Stimulated activated CD8-positive, alpha-beta memory T cell treated with anti-CD3 and anti-CD28 coated beads, Interleukin-2, amount 100 ng/mL, for 1 hour (primary cell): ENCODE results near the gene NUAK1.

Experiments
- DNase-seq, 2 donors: peaks; one replicate each; pipeline ENCODE4 v3.0.0-alpha.2; 2020; ENCODE audit warnings: low read depth in 2 of 2

Gene NUAK1

GRCh38 chr12:106063826-106064720, 74.7 kb downstream of the NUAK1 start:
- DNase-seq, result no peak

GRCh38 chr12:106062693-106063092, 76.1 kb downstream of the NUAK1 start:
- no peak for DNase-seq

DNA sequence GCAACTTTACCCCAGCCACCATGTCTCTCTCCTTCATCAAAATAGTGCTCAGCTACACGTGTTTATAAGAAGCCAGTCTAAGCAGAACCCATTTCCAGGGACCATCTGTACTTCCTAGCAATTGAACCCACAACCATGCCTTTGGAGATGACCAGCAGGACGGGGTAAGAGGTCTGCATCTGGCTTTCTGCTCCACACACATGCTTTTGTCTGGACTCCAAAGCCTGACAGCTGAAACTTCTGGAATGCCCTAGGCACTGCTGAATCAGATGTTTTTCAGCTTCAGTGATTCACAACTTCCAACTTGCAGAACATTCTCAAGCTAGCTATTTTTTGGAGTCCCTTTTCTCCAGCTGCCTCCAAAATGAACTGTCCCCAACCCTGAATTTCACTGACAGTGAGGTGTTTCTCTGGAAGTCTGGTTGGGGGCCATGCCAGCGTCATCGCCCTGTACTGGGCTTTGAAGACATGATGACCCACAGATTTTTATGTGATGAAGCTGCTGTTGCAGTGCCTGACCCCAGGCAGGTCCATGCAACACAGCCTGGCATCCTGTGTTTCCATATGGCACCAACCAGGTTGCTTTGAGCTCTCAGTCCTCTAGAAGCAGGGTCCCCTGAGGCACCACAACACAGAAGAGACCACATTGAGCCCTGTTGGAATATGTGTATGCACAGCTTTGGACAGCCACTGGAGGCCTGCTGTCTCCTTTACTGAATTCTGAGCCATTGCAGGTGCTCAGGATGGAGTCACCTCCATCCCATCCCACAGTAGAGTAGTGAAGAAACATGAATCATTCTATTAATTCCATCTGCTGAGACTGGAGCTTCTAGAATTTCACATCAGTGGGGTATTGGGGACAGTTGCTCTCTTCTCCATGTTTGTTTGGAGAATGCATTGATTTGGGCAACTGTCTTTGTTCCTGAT, 80.2 kb downstream of the NUAK1 start:
- DNase-seq, result no peak

- no peak for DNase-seq
Observed at GRCh38 chr12:106054049-106054448, 84.7 kb downstream of the NUAK1 start.

- DNase-seq, result no peak
Observed at GRCh38 chr12:106051853-106052531, 86.8 kb downstream of the NUAK1 start.

- no peak for DNase-seq
Observed at GRCh38 chr12:106049546-106049945, 89.2 kb downstream of the NUAK1 start.

DNA sequence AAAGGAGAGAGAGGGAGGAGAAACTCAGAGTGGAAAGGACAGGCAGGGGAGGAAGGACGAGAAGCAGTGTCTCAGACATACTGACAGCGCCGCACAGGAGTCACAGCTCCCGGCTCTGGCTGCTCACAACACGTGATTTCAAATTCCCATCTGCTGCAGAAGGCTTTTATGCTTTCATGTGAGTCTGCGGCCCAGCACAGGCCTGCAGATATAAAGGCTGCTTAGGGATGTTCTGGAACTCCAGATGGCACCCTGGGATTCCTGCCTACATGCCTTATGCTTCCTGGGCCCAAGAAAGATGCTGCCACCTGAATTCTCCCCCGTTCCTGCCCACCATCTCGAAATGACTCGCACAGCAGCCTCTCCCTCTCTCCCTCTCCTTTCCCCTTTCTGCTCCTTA, 89.6 kb downstream of the NUAK1 start:
- DNase-seq, result no peak

- no peak for DNase-seq
Observed at GRCh38 chr12:106048676-106049075, 90.1 kb downstream of the NUAK1 start.

GRCh38 chr12:106048016-106048415, 90.7 kb downstream of the NUAK1 start:
- no peak for DNase-seq

GRCh38 chr12:106046947-106047346, 91.8 kb downstream of the NUAK1 start:
- no peak for DNase-seq

GRCh38 chr12:106046301-106046846, 92.4 kb downstream of the NUAK1 start:
- DNase-seq, result no peak

DNA sequence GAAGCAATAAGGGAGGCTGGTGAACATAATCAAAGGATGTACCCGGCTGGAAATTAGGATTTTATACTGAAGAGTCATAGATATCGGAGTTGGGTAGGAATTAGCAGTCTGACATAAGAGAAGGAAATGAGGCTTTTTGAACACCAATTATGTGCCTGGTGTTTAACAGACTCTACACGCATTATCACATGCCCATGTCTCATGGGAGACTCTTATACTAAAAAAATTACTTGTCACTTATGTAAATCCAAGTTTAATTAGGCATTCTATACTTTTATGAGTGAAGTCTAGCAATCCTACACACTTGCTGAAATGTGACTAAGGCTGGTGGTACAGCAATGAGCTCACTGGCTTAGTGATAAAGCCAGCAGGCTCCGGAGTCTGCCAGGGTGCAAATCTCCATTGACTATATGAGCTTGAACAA, 93.5 kb downstream of the NUAK1 start:
- no peak for DNase-seq

GRCh38 chr12:106044773-106045172, 94.0 kb downstream of the NUAK1 start:
- no peak for DNase-seq

GRCh38 chr12:106042037-106042436, 96.7 kb downstream of the NUAK1 start:
- no peak for DNase-seq

DNA sequence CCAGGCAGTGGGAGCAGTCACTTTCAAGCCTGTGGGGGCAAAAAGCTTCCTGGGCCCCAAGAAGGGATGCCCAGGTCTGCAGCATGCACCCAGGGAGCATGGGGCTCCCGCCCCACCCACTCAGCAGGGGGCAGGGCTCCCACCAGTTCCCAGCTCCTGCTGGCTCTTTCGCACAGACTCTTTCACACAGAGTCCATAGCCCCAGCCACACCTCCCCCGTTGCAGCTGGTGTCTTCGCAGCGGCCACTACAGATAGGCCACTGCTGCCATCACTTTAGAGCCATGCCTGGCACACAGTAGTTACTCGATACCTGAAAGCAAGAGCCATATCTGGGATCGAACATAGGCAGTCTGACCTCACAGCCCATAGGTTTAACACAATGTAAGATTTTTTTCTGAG, 98.2 kb downstream of the NUAK1 start:
- DNase-seq, result no peak

- no peak for DNase-seq
Observed at GRCh38 chr12:106039646-106040404, 98.9 kb downstream of the NUAK1 start.

DNA sequence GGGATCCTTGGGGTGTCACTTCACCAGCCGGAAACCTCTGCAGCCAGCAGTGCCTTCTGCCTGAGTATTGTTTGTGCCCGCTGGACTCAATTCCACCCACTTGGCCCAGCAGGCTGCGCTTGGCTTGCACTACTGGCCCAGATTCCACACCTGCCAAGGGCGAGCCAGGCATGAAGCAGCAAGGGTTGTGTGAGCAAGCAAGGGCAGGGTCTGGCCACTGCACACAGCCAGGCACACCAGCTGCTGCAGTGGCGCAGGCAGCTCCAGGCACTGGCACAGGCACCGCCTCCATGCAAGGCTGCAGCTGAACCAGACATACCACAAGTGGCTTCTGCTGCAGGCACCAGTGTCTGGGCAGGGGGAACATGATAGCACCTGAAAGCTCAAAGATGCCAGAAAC, 99.5 kb downstream of the NUAK1 start:
- no peak for DNase-seq

GRCh38 chr12:106037524-106038298, 101.0 kb downstream of the NUAK1 start:
- no peak for DNase-seq

DNA sequence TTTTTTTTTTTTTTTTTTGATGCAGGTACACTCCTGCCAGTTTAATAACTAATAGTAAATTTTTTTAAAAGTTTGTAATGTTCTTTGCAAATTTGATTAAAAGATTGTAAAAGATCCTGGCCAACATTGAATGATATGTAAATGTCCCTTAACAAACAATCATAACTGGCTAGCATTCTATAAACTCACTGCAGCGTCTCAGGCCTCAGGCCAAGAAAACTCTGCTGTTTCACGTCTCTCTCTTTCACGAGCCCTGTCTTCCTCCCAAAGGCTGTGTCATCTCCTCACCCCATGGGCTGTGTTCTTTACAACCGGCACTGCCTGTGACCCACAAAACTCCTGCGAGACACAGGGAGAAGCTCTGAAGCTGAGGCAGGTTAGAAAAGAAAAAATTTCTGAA, 103.3 kb downstream of the NUAK1 start:
- no peak for DNase-seq

- DNase-seq, result no peak
Observed at GRCh38 chr12:106034316-106034715, 104.4 kb downstream of the NUAK1 start.
